GM10847 (cell line): ENCODE measurements around the gene ALDH3B2.

Experiments
- POLR2A ChIP-seq: IDR thresholded peaks from 2 replicates; pipeline ENCODE4 v1.6.1; 2011; ENCODE audit not compliant: insufficient read length; ENCODE audit errors: extremely low read depth

ALDH3B2 gene

GRCh38 chr11:67656278-67656922 lies 18.0 kb downstream of the ALDH3B2 start:
- no peak for TF ChIP-seq POLR2A

- no peak for TF ChIP-seq POLR2A
Measured at GRCh38 chr11:67654225-67654624, 20.2 kb downstream of the ALDH3B2 start.

- no peak for TF ChIP-seq POLR2A
Measured at GRCh38 chr11:67652965-67653845, 21.2 kb downstream of the ALDH3B2 start.

- no peak for TF ChIP-seq POLR2A
Measured at GRCh38 chr11:67651976-67652781, 22.2 kb downstream of the ALDH3B2 start.

- TF ChIP-seq POLR2A: no peak
Measured at GRCh38 chr11:67649634-67650510, 24.6 kb downstream of the ALDH3B2 start.

- TF ChIP-seq POLR2A: no peak
Measured at GRCh38 chr11:67648796-67649613, 25.4 kb downstream of the ALDH3B2 start.

GRCh38 chr11:67648140-67648795 lies 26.2 kb downstream of the ALDH3B2 start:
- TF ChIP-seq POLR2A: no peak

- no peak for TF ChIP-seq POLR2A
Measured at GRCh38 chr11:67647471-67647870, 27.0 kb downstream of the ALDH3B2 start.

- no peak for TF ChIP-seq POLR2A
Measured at GRCh38 chr11:67646535-67647336, 27.7 kb downstream of the ALDH3B2 start.

- TF ChIP-seq POLR2A: no peak
Measured at GRCh38 chr11:67645521-67646461, 28.6 kb downstream of the ALDH3B2 start.
